Measurements from ENCODE around the gene PLA2G2E.

PLA2G2E gene

DNA sequence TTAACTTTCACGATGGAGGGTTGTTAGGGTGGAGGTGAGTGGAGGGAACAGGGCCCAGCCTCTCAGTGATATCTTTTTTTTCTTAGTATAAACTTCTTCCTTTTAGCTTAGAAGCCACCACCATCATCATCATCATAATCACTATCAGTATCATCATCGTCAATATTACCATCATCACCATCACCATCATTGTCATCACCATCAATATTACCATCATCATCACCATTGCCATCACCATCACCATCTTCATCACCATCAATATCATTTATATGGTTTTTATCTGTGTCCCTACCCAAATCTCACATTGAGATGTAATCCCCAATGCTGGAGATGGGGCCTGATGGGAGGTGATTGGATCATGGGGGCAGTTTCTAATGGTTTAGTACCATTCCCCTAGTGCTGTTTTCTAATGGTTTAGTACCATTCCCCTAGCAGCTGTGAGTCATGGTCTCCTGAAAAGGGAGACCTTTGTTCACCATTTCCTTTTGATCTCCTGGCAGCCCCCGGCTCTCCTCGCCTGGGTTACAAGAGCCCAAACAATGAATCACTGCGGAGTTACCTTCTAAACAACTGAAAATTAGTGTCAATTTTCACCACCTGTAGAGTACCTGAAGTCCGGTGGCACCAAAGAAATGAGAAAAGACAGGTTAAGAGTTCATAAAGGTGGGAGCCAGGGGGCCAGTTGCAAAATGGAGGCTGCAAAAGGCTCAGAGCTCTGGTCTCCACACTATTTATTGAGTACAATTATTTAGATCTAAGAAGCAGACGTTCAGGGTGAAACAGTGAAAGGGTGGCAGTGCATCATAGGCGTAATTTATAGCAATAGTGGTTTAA is 3.1 kb upstream of the PLA2G2E start:
- no peak for DNase-seq

- no peak for DNase-seq
These were observed 2.1 kb upstream of the PLA2G2E start for GRCh38 chr1:19925342-19926070.

DNA sequence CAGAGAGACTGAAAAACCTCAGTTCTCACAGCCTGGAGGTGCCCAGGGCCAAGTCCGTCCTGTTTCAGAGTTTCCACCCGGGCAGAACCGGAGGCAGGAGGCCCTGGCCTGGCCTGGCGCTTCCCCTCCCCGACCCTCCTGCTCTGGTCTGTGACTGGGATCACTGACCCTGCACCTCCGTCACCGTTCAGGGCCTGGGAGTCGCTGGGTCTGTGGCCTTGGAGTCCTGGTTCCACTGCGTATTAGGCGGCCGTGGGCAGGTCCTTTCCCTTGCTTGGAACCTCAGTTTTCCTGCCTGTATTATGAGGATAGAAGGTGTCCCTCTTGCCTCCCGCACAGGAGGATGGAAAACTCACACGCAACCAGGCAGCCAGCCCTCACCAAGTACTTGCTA is 533 bp upstream of the PLA2G2E start:
- no peak for DNase-seq

DNA sequence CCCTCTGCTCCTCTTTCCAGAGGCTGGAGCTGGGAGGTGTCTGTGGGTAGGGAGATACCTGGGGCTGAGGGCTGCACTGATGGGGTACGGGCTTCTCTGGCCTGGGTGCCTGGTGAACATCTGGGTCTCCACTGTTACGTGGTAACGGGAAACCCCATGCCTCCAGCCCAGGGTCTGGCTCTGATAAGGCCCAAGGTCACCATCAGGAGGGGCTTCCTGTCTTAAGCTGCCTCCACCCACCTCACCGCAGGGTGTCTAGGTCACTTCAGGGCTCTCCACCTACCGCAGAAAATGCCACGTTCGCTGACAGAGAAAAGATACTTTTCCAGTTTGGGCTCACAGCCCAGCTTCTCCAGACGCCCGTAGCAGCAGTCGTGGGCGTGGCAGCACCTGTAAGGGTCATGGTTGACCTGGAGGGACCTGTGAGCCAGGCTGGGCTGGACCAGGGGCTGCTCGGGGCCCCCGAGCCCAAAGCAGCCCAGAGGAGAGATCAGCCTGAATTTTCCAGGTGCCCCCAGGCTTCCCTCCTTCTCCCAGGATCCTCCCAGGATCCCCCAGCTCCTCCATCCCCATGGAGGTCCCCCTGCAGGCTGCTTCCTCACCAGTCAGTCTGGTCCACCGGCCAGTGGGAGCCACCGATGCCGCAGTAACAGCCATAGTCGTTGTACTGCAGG is 1.3 kb downstream of the PLA2G2E start:
- DNase-seq = no peak

DNA sequence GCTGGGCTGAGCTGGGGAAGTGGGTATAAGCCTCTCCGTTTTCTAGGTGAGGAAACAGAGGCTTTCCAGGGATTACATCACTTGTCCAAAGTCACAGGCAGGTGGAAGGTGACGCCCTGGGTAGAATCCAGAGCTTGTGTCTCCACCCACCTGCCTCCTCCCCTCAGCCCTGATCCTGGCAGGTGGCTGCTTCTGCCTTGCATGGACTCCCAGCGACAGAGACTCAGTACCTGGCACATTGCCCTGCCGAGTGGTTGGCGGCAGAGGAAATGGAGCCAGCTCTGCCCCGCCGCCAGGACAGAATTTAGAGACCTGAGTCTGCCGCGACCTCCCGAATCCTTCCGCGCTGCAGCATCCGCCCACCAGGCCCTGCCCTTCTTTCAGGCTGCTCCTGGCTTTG is 2.1 kb downstream of the PLA2G2E start:
- DNase-seq = no peak

- DNase-seq = no peak
These were observed 3.2 kb downstream of the PLA2G2E start for GRCh38 chr1:19920132-19920710.

GRCh38 chr1:19918057-19918456 is 5.4 kb downstream of the PLA2G2E start:
- peak; percentile 82 for DNase-seq

DNA sequence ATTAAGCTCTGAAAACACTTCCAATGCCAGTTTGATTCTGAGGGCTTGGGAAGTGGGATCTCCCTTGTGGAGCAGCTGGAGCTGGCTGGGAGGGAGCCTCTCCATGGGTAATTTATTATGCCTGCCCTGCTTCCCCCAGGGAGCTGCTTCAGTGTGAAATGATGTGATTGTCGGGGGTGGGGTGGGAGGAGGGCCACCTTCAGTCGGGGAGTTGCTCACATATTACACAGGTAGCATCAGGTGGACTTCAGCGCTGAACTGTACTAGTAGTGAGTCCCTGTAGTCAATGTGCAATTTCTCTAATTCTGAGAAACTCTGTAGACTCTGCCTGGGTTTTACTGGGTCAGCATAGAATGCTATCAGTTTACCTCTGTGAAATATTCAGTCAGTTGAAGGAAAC is 12.8 kb downstream of the PLA2G2E start:
- DNase-seq = no peak

DNA sequence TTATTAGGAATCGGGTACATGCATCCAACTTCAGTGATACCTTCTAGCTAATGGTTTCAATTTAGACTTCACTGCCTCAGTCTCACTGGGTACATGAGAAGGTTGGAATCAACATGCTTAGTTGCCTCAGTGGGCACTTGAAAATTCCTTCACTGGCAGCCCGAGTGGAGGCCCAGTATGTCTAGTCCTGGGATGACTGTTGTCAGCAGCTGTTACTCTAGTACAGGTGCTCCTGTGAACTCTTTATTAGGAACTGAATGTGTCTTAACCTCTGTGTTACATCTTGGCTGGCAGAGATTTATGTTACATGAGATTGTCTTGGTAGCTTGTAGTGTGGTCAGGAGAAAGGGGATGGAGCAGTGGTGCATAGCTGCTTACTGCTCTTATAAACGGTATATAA is 13.4 kb downstream of the PLA2G2E start:
- DNase-seq = no peak

- no peak for DNase-seq
These were observed 14.0 kb downstream of the PLA2G2E start for GRCh38 chr1:19909392-19909791.

DNA sequence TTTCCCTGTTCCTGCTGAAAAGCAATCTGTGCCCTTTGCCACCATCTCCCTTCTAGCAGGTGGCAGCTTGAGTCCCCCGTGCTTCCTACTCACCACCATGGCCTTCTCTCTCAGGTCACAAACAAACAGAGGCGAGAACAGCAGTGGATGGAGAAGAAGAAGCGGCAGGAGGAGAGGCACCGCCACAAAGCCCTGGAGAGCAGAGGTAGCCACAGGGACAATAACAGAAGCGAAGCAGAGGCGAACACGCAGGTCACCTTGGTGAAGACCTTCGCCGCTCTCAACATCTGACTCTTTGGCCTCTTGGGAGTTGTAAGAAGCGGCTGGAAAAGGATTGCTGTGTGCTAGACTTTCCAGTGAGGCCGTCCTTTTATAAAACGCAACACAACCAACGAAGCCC is 16.0 kb downstream of the PLA2G2E start:
- DNase-seq = no peak

- DNase-seq = no peak
These were observed 19.8 kb downstream of the PLA2G2E start for GRCh38 chr1:19903621-19904020.

DNA sequence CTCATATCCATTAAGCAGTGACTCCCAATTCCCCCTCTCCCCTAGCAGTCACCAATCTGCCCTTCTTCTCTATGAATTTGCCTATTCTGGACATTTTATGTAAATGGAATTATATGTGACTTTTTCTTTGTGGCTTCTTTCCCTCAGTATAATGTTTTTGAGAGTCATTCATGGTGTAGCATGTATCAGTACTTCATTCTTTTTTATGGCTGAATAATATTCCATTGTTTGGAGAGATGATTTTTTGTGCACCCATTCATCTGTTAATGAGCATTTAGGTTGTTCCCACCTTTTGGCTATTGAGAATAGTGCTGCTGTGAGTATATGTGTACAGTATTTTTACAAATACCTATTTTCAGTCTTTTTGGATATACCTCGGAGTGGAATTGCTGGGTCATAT is 21.8 kb downstream of the PLA2G2E start:
- DNase-seq = no peak

GRCh38 chr1:19894218-19894617 is 29.2 kb downstream of the PLA2G2E start:
- DNase-seq = no peak

DNA sequence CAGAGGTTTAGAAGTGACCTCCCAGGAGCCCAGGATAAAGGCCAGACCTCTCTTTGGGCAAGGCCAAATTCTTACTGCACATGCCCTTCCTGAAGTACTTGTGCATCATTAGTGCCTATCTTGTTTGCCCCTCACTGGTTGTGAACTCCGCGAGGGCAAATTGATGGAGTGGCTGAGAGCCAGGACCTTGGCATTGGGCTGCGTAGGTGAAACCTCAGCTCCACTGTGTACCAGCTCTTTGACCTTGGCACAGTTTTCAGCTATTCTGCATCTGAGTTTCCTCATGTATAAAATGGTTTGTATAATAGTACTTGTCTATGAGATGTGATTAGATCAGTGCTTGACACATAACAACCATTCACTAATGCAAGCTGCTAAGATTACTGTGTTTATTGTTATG is 29.7 kb downstream of the PLA2G2E start:
- no peak for DNase-seq

DNA sequence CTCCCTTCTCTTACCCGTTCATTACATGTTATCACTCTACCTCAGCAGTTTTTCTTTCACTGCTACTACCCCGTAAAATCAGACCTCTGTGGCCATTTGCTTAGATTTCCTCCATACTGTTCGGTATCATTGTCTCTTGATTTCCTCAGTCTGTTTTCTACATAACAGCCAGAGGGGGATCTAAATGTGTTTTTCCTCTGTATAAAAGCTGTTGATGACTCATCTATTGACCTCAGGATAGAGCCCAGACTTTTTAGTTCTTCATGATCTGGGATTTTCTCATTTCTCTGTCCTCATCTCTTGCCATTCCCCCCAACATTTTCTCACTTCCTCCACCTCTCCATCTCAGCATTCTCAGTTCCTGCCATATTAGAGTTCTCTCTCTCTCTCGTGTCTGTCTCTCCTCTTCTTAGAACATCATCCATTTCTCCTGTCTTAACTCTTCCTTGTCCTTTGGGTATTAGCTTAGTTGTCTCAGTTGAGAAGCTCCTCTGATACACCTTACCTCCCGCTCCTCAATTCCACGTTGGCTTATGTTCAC is 30.7 kb downstream of the PLA2G2E start:
- no peak for DNase-seq

GRCh38 chr1:19892129-19892528 is 31.3 kb downstream of the PLA2G2E start:
- DNase-seq = no peak

DNA sequence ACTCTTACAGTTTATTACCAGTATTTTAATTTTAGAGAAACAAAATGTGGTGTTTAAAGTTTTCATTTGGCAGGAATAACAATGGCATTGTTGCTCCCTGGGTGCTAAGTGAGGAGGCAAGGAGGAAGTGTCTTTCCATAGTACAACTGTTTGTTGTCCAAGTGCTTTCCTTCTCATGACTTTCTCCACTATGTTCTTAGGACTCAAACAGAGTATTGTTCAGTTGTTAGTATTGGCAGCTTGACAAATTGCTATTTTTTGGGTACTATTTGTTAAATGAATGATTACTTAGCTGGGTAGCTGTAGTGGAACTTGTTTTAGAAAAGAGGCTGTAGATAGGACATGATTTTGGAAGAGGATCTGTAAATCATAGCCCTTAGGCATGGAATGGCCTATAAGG is 33.8 kb downstream of the PLA2G2E start:
- no peak for DNase-seq

DNA sequence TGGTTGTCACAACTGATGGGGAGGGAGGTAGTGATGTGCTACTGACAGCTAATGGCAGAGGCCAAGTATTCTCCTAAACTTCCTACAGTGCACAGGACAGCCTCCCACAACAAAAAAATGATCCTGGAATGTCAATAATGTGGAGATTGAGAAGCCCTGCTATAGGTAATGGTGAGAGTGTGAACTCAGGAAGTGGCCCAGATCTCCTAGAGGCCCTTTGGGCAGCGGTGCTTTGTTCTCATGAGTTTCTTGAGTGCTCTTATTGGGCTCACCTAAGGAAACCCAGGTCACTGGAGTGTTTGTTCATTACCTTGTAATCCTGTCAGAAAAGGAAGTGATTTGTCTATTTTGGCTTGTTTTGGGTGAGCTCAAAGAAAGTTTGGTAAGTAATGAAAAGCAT is 35.3 kb downstream of the PLA2G2E start:
- DNase-seq = no peak

GRCh38 chr1:19885821-19886220 is 37.6 kb downstream of the PLA2G2E start:
- DNase-seq = no peak

DNA sequence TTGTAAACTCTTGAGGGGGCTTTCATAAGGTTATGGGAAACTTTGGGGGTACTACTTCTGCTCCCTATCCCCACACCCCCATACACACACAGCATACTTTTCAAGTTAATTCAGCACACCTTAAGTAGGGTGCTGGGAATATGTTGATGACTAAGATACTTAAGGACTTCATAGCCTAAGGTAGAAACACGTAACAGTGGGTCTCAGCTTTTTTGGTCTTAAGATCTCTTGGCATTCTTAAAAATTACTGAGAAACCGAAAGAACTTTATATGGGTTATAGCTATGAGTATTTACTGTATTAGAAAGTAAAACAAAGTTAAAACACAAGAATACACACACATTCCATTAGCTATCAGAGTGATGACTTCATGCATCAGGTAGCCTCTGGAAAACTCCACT is 39.1 kb downstream of the PLA2G2E start:
- DNase-seq = no peak

- DNase-seq = peak; percentile 94
These were observed 41.0 kb downstream of the PLA2G2E start, which contains the start of gene OTUD3 for GRCh38 chr1:19882111-19883071. OTUD3 (plus strand) TSS chr1:19882395; CDS start chr1:19882514, 119 bp downstream.
